ENCODE measurements around the gene TTC4. TPM values are rescaled to one million over a fixed set of nuclear protein-coding genes. Genes with fewer than 3 reads are reported as not detected.

Gene TTC4
- total and polyA plus RNA-seq, 10 donors = 12.1 to 28.5 (median 16.8) TPM

DNA sequence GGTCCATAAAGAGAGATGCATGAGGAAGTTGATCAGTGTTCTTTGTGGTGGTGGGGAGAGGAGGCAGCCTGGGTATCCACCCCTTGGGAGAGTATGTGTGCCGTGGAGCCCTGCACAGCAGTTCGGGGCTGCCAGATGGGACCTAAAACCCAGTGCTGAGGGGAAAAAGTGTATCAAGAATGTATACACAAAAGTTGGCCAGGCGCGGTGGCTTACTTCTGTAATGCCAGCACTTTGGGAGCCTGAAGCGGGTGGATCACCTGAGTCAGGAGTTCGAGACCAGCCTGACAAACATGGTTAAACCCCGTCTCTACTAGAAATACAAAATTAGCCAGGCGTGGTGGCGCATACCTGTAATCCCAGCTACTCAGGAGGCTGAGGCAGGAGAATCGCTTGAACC, 4.1 kb upstream of the TTC4 start:
- peaks cover 4 to 14% (median 12%) of the 10 kb centered on the region in 6 donors for H3K4me1 ChIP-seq
- intact Hi-C loops (cut with DNase I; ENCODE audit: low total_unique reads) = no loop called here
- no peak for DNase-seq
- H3K9me3 ChIP-seq = no peaks in the 10 kb centered on the region
- TF ChIP-seq, protein P1, sequence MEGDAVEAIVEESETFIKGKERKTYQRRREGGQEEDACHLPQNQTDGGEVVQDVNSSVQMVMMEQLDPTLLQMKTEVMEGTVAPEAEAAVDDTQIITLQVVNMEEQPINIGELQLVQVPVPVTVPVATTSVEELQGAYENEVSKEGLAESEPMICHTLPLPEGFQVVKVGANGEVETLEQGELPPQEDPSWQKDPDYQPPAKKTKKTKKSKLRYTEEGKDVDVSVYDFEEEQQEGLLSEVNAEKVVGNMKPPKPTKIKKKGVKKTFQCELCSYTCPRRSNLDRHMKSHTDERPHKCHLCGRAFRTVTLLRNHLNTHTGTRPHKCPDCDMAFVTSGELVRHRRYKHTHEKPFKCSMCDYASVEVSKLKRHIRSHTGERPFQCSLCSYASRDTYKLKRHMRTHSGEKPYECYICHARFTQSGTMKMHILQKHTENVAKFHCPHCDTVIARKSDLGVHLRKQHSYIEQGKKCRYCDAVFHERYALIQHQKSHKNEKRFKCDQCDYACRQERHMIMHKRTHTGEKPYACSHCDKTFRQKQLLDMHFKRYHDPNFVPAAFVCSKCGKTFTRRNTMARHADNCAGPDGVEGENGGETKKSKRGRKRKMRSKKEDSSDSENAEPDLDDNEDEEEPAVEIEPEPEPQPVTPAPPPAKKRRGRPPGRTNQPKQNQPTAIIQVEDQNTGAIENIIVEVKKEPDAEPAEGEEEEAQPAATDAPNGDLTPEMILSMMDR (IDR thresholded peaks at IDR 0.05 in 8 of 11, conservative IDR thresholded peaks at IDR 0.05 in 3 of 11) = no peak
- no peak for TF ChIP-seq POLR2AphosphoS5 (IDR thresholded peaks at IDR 0.05)
- no peak for TF ChIP-seq POLR2A (IDR thresholded peaks at IDR 0.05)
- H3K36me3 ChIP-seq = no peaks in the 10 kb centered on the region
- H3K27ac ChIP-seq = no peak overlapping the region
- no peak overlapping the region for H3K4me3 ChIP-seq
- peaks cover 0 to 4% (median 0%) of the 10 kb centered on the region in 7 donors for H3K27me3 ChIP-seq (replicated peaks in 1 of 7)
- WGBS, 5 donors = 87 to 94% (median 89%) methylated on average over 10 of the region's 10 CpGs

DNA sequence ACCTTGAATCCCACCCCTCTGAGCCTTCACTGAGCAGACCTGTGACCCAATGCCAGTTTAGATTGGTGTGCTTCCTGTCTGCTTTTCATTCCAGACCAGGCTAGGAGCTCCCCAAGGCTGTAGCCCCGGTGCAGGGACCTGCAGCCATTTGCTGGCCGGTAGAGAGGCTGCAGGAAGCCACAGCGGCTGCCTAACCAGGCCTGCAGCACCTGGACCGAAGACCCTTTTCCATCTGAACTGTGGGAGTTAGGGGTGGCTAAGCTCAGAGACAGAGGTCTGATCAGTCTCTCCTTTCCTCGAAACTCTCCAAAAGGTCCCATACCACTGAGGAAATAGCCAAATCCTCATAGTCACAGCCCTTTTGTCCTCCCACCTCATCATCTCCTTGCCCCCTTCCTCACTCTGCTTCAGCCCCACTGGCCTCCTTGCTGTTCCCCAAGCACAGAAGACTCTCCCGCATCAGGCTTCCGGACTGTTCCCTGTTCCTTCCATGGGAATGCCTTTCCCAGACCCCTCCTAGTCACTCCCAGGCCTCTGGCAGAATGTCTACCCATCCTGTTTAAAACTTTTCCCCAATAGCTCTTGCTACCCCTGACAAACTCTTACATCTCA, 674 bp upstream of the TTC4 start:
- no peaks in the 10 kb centered on the region for H3K9me3 ChIP-seq
- 89 to 93% (median 92%) methylated on average over 7 of the region's 7 CpGs for WGBS, 5 donors
- DNase-seq = no peak
- H3K27me3 ChIP-seq (replicated peaks in 1 of 7) = no peaks in the 10 kb centered on the region
- peak overlapping the region in 7 of 8 donors; percentile 63 to 88 (median 78) for H3K27ac ChIP-seq
- H3K4me3 ChIP-seq = peak overlapping the region; percentile 74 to 96 (median 86)
- H3K36me3 ChIP-seq = peaks cover 0 to 27% (median 19%) of the 10 kb centered on the region in 6 donors
- intact Hi-C loops (cut with DNase I; ENCODE audit: low total_unique reads) = no loop called here
- TF ChIP-seq POLR2AphosphoS5 (IDR thresholded peaks at IDR 0.05) (no peak), POLR2A (IDR thresholded peaks at IDR 0.05) (no peak)
- TF ChIP-seq, protein P1 (IDR thresholded peaks at IDR 0.05 in 8 of 11, conservative IDR thresholded peaks at IDR 0.05 in 3 of 11) = no peak
- H3K4me1 ChIP-seq = peaks cover 9 to 39% (median 29%) of the 10 kb centered on the region in 6 donors

DNA sequence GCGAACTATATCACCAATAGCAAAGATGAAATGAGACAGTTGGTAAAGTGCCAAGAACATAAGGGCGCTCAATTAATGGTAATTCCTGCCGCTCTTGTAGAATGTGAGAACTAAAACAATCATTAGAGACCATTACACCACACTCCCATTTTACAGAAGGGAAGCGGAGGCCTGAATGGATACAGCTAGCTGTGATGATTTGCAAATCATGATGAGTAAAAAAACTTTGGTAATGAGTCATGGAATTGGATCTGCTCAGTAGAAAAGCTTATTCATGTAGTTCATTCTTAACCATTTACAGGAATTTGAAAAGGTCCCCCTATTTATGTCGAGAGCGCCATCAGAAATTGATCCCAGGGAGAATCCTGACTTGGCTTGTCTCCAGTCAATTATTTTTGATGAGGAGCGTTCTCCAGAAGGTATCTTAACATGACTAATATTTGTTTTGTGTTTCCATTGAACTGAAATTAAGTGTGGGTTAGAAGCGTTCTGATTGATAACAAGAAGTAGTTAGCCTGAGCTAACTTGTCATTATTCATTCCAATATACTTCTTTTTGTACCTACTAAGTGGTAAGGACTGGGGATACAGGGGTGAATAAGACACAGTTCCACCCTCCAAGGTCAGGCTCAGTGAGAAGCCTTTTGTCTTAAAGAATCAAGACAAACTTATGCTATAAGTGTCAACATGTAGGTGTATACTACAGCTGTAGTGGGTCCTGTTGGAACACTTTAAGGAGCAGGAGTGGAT, 812 bp downstream of the TTC4 start:
- intact Hi-C loops (cut with DNase I; ENCODE audit: low total_unique reads) = no loop called here
- 38 to 50% (median 44%) methylated on average over 8 of the region's 8 CpGs for WGBS, 5 donors
- H3K27ac ChIP-seq = peak overlapping the region in 4 of 8 donors; percentile 71 to 88 (median 84)
- no peak for DNase-seq
- peaks cover 9 to 39% (median 29%) of the 10 kb centered on the region in 6 donors for H3K4me1 ChIP-seq
- no peaks in the 10 kb centered on the region for H3K9me3 ChIP-seq
- H3K4me3 ChIP-seq = peak overlapping the region; percentile 74 to 96 (median 86)
- TF ChIP-seq POLR2AphosphoS5 (IDR thresholded peaks at IDR 0.05) (no peak), POLR2A (IDR thresholded peaks at IDR 0.05) (no peak)
- TF ChIP-seq, protein P1 (IDR thresholded peaks at IDR 0.05 in 8 of 11, conservative IDR thresholded peaks at IDR 0.05 in 3 of 11) = no peak
- no peaks in the 10 kb centered on the region for H3K27me3 ChIP-seq (replicated peaks in 1 of 7)
- peaks cover 0 to 41% (median 26%) of the 10 kb centered on the region in 6 donors for H3K36me3 ChIP-seq

DNA sequence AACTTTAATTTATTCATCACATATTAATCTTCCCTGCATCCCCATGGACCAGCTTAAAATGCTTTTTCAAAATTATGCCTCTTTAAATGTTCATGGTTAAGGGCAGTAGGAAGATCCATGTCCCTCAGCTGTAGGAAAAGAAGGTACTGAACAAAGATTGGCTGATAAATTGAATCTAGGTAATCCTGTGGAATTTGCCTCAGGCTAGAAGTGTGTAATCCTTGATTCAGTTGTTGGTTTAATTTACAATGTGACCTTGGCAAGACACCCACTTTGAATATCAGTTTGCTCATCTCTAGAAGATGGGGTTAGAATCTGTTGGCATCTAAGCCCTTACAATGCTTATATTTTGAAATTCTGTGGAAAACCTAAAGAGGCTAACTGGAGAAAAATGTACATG, 6.1 kb downstream of the TTC4 start:
- intact Hi-C loops (cut with DNase I; ENCODE audit: low total_unique reads) = no loop called here
- TF ChIP-seq POLR2A (IDR thresholded peaks at IDR 0.05) (no peak), POLR2AphosphoS5 (IDR thresholded peaks at IDR 0.05) (no peak)
- TF ChIP-seq, protein P1 (IDR thresholded peaks at IDR 0.05 in 8 of 11, conservative IDR thresholded peaks at IDR 0.05 in 3 of 11) = no peak
- H3K36me3 ChIP-seq = peaks cover 4 to 93% (median 75%) of the 10 kb centered on the region in 6 donors

More for the DNA sequence above, 6.1 kb downstream of the TTC4 start:
- DNase-seq = no peak
- peaks cover 0 to 16% (median 12%) of the 10 kb centered on the region in 8 donors for H3K9me3 ChIP-seq
- H3K4me1 ChIP-seq = peaks cover 3 to 26% (median 14%) of the 10 kb centered on the region in 6 donors
- no peak overlapping the region for H3K27ac ChIP-seq
- H3K27me3 ChIP-seq (replicated peaks in 1 of 7) = no peaks in the 10 kb centered on the region
- no peak overlapping the region for H3K4me3 ChIP-seq

All from spleen (tissue), 11 donors.